ENCODE results near the gene PLEKHA7. TPM values are rescaled to one million over a fixed set of nuclear protein-coding genes. Genes with fewer than 3 reads are reported as not detected.
"Not testable (repeated sequence)": the region's sequence is repeated elsewhere in the genome, so short reads cannot be mapped to it uniquely, and the experiment has no call there.

The PLEKHA7 gene
- polyA plus RNA-seq, 4 donors = 28.1 to 69.3 (median 57.5) TPM

DNA sequence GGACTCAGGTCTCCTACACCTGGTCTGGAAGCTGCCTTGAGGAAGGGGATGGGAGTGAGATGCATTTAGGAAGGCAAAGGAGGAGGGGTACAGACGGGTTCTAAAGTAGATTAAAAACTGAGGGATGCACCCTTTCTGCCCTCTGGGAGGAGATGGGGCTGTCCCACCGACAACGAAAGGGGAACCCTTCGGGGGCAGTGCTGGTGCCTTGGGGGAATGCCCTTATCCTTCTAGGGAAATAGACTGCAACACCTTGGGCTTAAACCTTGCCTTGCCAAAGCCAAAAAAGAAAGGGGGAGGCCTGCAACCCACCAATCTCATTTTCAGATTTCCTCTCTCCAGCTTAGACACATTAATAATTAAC is 89.8 kb downstream of the PLEKHA7 start:
- Histone ChIP-seq H3K4me1 (ENCODE audit: control insufficient read depth in 3 of 3, insufficient read depth in 2 of 3, low read depth in 1 of 3, low read length in 2 of 3) (peaks cover 6 to 64% (median 12%) of the 10 kb centered on the region in 3 donors), H3K4me3 (ENCODE audit: low read depth in 1 of 3, low read length in 3 of 3) (peak overlapping the region in 2 of 3 donors; percentile 26 to 33), H3K27ac (ENCODE audit: low read depth in 1 of 3, low read length in 2 of 3) (peak overlapping the region; percentile 91 to 99 (median 98)), H3K36me3 (ENCODE audit: control insufficient read depth in 3 of 3, insufficient read depth in 2 of 3, low read depth in 1 of 3, low read length in 3 of 3) (peaks cover 0 to 11% (median 0%) of the 10 kb centered on the region in 3 donors), H3K27me3 (ENCODE audit: control insufficient read depth in 3 of 3, insufficient read depth in 3 of 3, low read length in 3 of 3) (peaks cover 0 to 4% (median 4%) of the 10 kb centered on the region in 3 donors), H3K9me3 (ENCODE audit: control insufficient read depth in 2 of 2, insufficient read depth in 1 of 2, low read depth in 1 of 2, low read length in 1 of 2) (no peaks in the 10 kb centered on the region)
- WGBS, 3 donors = 5 to 26% (median 14%) methylated on average over 4 of the region's 4 CpGs
- no peak for DNase-seq
- no peak for FAIRE-seq

DNA sequence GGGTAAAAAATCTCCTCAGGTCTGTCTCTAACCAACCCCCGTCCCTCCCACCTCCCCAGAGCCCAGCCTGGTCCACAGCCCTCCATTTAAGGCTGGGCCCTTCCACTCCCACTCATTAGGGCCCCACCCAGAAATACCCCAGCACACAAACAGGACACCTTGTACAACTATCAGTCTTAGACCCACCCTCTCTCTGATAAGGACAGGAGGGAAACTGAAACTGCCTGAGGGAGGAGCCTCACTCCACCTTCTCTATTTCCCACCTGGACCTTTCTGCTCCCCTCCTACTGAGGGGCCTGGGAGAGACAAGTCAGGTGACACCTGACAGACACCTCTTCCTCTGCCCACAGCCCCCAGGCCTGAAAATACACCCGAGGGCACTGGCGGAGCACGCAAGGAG is 90.2 kb downstream of the PLEKHA7 start:
- DNase-seq = peak; percentile 93 to 98
- no peaks in the 10 kb centered on the region for H3K9me3 ChIP-seq (ENCODE audit: control insufficient read depth in 2 of 2, insufficient read depth in 1 of 2, low read depth in 1 of 2, low read length in 1 of 2)
- H3K4me3 ChIP-seq (ENCODE audit: low read depth in 1 of 3, low read length in 3 of 3) = peak overlapping the region in 2 of 3 donors; percentile 26 to 33
- H3K4me1 ChIP-seq (ENCODE audit: control insufficient read depth in 3 of 3, insufficient read depth in 2 of 3, low read depth in 1 of 3, low read length in 2 of 3) = peaks cover 6 to 64% (median 12%) of the 10 kb centered on the region in 3 donors
- H3K36me3 ChIP-seq (ENCODE audit: control insufficient read depth in 3 of 3, insufficient read depth in 2 of 3, low read depth in 1 of 3, low read length in 3 of 3) = peaks cover 0 to 11% (median 0%) of the 10 kb centered on the region in 3 donors
- H3K27me3 ChIP-seq (ENCODE audit: control insufficient read depth in 3 of 3, insufficient read depth in 3 of 3, low read length in 3 of 3) = peaks cover 0 to 4% (median 4%) of the 10 kb centered on the region in 3 donors
- no peak for FAIRE-seq
- WGBS, 3 donors = 3 to 53% (median 36%) methylated on average over 4 of the region's 4 CpGs
- H3K27ac ChIP-seq (ENCODE audit: low read depth in 1 of 3, low read length in 2 of 3) = peak overlapping the region; percentile 91 to 99 (median 98)

DNA sequence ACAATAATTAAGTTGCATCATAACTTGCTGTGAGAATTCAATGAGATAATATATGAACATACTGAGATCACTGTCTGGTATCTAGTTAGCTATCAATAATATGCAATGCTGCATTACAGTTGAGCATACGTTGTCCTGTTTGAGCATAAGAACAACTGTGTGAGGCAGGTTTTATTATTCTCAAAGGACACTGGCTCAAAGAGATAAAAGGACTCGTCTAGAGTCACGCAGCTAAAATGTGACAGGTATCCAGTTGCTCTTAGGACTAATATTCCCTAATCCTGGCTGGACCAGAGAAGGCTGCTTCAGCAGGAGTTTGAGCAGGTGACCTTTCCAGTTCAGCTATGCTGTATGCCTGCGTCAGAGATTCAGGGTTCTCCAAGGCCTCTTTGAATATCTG is 92.5 kb downstream of the PLEKHA7 start:
- DNase-seq (peak in 1 of 2 donors; percentile 58), FAIRE-seq (no peak)
- Histone ChIP-seq H3K9me3 (ENCODE audit: control insufficient read depth in 2 of 2, insufficient read depth in 1 of 2, low read depth in 1 of 2, low read length in 1 of 2) (no peaks in the 10 kb centered on the region), H3K4me3 (ENCODE audit: low read depth in 1 of 3, low read length in 3 of 3) (no peak overlapping the region), H3K27ac (ENCODE audit: low read depth in 1 of 3, low read length in 2 of 3) (peak overlapping the region; percentile 36 to 99 (median 91)), H3K27me3 (ENCODE audit: control insufficient read depth in 3 of 3, insufficient read depth in 3 of 3, low read length in 3 of 3) (peaks cover 0 to 4% (median 4%) of the 10 kb centered on the region in 3 donors), H3K4me1 (ENCODE audit: control insufficient read depth in 3 of 3, insufficient read depth in 2 of 3, low read depth in 1 of 3, low read length in 2 of 3) (peaks cover 8 to 73% (median 12%) of the 10 kb centered on the region in 3 donors), H3K36me3 (ENCODE audit: control insufficient read depth in 3 of 3, insufficient read depth in 2 of 3, low read depth in 1 of 3, low read length in 3 of 3) (peaks cover 0 to 11% (median 0%) of the 10 kb centered on the region in 3 donors)
- 24 to 61% (median 38%) methylated on average over 4 of the region's 4 CpGs for WGBS, 3 donors

DNA sequence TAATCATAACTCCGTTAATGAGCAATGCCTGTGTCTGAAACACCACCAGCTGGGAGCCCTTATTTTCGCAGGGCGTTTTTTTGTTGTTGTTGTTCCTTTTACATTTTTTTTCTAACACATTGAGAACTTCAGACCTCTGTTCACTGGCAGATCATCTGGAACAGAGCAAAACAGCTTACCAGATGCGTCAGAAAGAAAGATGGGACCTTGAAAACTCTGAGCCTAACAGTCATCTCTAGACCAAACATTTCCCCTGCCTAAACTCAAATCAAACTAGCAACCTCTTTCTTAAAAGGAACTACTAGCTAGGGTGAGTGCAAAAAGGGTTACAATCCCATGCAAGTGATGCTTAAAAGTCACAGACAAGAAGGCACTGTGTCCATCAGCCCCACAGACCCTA is 93.2 kb downstream of the PLEKHA7 start:
- Histone ChIP-seq H3K27me3 (ENCODE audit: control insufficient read depth in 3 of 3, insufficient read depth in 3 of 3, low read length in 3 of 3) (peaks cover 0 to 2% (median 0%) of the 10 kb centered on the region in 3 donors), H3K4me3 (ENCODE audit: low read depth in 1 of 3, low read length in 3 of 3) (no peak overlapping the region), H3K9me3 (ENCODE audit: control insufficient read depth in 2 of 2, insufficient read depth in 1 of 2, low read depth in 1 of 2, low read length in 1 of 2) (no peaks in the 10 kb centered on the region), H3K36me3 (ENCODE audit: control insufficient read depth in 3 of 3, insufficient read depth in 2 of 3, low read depth in 1 of 3, low read length in 3 of 3) (peaks cover 0 to 11% (median 0%) of the 10 kb centered on the region in 3 donors), H3K4me1 (ENCODE audit: control insufficient read depth in 3 of 3, insufficient read depth in 2 of 3, low read depth in 1 of 3, low read length in 2 of 3) (peaks cover 8 to 66% (median 10%) of the 10 kb centered on the region in 3 donors), H3K27ac (ENCODE audit: low read depth in 1 of 3, low read length in 2 of 3) (peak overlapping the region in 2 of 3 donors; percentile 24 to 31)
- DNase-seq (no peak), FAIRE-seq (no peak)
- WGBS, 3 donors = 32 to 57% (median 55%) methylated on average over 4 of the region's 4 CpGs

DNA sequence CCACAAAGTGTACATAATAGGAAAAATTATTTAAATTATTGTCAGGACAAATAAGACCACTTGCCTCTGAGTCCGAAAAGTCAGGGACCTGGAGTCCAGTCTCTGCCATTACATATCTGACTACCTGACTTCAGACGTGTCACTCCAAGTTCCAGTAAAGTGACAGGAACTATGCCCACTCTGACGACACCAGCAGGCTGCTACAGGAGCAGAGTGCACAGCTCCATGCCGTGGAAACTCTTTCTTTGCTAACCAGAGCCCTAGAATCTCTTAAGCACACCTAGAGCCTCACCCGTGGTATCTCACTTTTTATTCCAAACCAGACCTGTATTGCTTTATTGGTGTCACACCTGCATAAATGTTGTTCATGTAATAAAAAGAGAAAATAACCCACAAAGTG is 93.7 kb downstream of the PLEKHA7 start:
- H3K4me1 ChIP-seq (ENCODE audit: control insufficient read depth in 3 of 3, insufficient read depth in 2 of 3, low read depth in 1 of 3, low read length in 2 of 3) = peaks cover 8 to 63% (median 10%) of the 10 kb centered on the region in 3 donors
- FAIRE-seq (no peak), DNase-seq (peak; percentile 46 to 70)

DNA sequence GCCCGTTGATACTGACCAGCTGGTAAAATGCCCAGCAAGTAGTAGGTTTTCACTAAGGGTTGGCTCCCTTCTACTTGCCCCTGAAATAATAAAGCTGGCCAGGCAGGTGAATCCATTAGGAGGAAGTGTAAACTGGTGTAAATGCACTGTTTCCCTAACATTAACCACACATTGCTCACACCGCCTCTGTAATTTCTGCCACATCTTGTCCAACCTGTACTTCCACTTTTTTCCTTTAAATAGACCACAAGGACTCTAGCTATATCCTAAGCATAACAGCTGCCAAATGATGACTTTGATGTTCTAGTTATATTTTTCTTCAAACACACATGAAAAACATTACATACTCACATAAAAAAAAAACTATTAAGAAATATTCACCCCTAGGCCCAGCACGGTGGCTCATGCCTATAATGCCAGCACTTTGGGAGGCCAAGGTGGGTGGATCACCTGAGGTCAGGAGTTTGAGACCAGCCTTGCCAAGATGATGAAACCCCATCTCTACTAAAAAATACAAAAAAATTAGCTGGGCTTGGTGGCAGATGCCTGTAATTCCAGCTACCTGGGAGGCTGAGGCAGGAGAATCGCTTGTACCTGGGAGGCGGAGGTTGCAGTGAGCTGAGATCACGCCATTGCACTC is 95.6 kb downstream of the PLEKHA7 start:
- Histone ChIP-seq H3K36me3 (ENCODE audit: control insufficient read depth in 3 of 3, insufficient read depth in 2 of 3, low read depth in 1 of 3, low read length in 3 of 3) (peaks cover 0 to 14% (median 0%) of the 10 kb centered on the region in 3 donors), H3K4me1 (ENCODE audit: control insufficient read depth in 3 of 3, insufficient read depth in 2 of 3, low read depth in 1 of 3, low read length in 2 of 3) (peaks cover 8 to 48% (median 10%) of the 10 kb centered on the region in 3 donors), H3K27ac (ENCODE audit: low read depth in 1 of 3, low read length in 2 of 3) (peak overlapping the region; percentile 34 to 73 (median 65))
- DNase-seq = peak; percentile 56 to 75
- H3K9me3 ChIP-seq (ENCODE audit: control insufficient read depth in 2 of 2, insufficient read depth in 1 of 2, low read depth in 1 of 2, low read length in 1 of 2); H3K27me3 ChIP-seq (ENCODE audit: control insufficient read depth in 3 of 3, insufficient read depth in 3 of 3, low read length in 3 of 3); FAIRE-seq; H3K4me3 ChIP-seq (ENCODE audit: low read depth in 1 of 3, low read length in 3 of 3): not testable (repeated sequence)
- 53 to 72% (median 62%) methylated on average over 6 of the region's 6 CpGs for WGBS, 3 donors

More for the DNA sequence above, 93.7 kb downstream of the PLEKHA7 start:
- H3K4me3 ChIP-seq (ENCODE audit: low read depth in 1 of 3, low read length in 3 of 3) = no peak overlapping the region
- peaks cover 0 to 11% (median 0%) of the 10 kb centered on the region in 3 donors for H3K36me3 ChIP-seq (ENCODE audit: control insufficient read depth in 3 of 3, insufficient read depth in 2 of 3, low read depth in 1 of 3, low read length in 3 of 3)
- peak overlapping the region in 1 of 3 donors; percentile 31 for H3K27ac ChIP-seq (ENCODE audit: low read depth in 1 of 3, low read length in 2 of 3)
- H3K9me3 ChIP-seq (ENCODE audit: control insufficient read depth in 2 of 2, insufficient read depth in 1 of 2, low read depth in 1 of 2, low read length in 1 of 2) = no peaks in the 10 kb centered on the region
- WGBS, 3 donors = 28 to 63% (median 31%) methylated on average over 5 of the region's 5 CpGs
- no peaks in the 10 kb centered on the region for H3K27me3 ChIP-seq (ENCODE audit: control insufficient read depth in 3 of 3, insufficient read depth in 3 of 3, low read length in 3 of 3)

DNA sequence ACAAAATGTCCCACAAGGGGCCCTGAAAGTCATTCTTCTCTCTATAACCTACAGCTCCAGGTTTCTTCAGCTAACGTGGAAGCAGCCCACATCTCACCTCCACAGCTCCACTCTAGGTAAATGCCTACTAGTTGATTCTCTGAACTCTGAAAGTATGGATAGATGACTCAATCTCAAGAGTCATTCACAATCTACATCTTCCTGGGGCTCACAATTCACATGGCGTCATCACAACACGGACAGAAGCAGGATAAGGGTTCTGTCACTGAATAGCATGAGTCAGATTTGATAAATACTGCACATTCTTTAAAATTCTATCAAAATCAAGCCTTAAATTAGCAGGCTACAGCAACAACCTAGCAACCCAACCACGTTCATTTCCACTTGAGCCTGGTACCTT is 96.3 kb downstream of the PLEKHA7 start:
- Histone ChIP-seq H3K27ac (ENCODE audit: low read depth in 1 of 3, low read length in 2 of 3) (peak overlapping the region; percentile 34 to 73 (median 65)), H3K4me3 (ENCODE audit: low read depth in 1 of 3, low read length in 3 of 3) (no peak overlapping the region), H3K9me3 (ENCODE audit: control insufficient read depth in 2 of 2, insufficient read depth in 1 of 2, low read depth in 1 of 2, low read length in 1 of 2) (no peaks in the 10 kb centered on the region), H3K27me3 (ENCODE audit: control insufficient read depth in 3 of 3, insufficient read depth in 3 of 3, low read length in 3 of 3) (no peaks in the 10 kb centered on the region), H3K4me1 (ENCODE audit: control insufficient read depth in 3 of 3, insufficient read depth in 2 of 3, low read depth in 1 of 3, low read length in 2 of 3) (peaks cover 5 to 47% (median 8%) of the 10 kb centered on the region in 3 donors), H3K36me3 (ENCODE audit: control insufficient read depth in 3 of 3, insufficient read depth in 2 of 3, low read depth in 1 of 3, low read length in 3 of 3) (peaks cover 0 to 16% (median 0%) of the 10 kb centered on the region in 3 donors)
- 64 to 75% (median 66%) methylated on average over 4 of the region's 4 CpGs for WGBS, 3 donors
- FAIRE-seq = no peak
- DNase-seq = peak in 1 of 2 donors; percentile 53

DNA sequence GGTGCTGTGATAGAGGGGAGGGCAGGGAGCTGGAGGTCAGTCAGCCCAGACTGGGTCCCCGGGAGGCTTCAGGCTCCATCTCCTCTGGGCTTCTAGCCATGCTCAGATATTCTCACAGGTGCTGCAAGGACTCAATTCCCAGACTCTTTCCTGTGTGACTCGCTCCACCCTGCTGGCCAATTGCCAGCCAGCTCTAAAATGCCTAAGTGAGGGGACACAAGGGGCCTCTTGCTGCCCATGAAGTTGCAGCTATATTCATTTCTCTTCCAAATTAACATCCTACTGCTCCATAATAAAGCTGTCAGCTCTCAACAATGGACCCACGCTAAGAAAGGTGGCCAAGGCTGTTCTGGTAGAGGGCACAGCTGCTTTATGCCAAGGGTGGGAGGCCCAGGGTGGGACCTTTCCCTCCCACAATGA is 101.5 kb downstream of the PLEKHA7 start:
- FAIRE-seq (no peak), DNase-seq (peak in 1 of 2 donors; percentile 51)
- H3K36me3 ChIP-seq (ENCODE audit: control insufficient read depth in 3 of 3, insufficient read depth in 2 of 3, low read depth in 1 of 3, low read length in 3 of 3) = peaks cover 0 to 26% (median 0%) of the 10 kb centered on the region in 3 donors
- WGBS, 3 donors = 26 to 58% (median 37%) methylated on average over 3 of the region's 3 CpGs
- H3K9me3 ChIP-seq (ENCODE audit: control insufficient read depth in 2 of 2, insufficient read depth in 1 of 2, low read depth in 1 of 2, low read length in 1 of 2) = no peaks in the 10 kb centered on the region
- H3K4me1 ChIP-seq (ENCODE audit: control insufficient read depth in 3 of 3, insufficient read depth in 2 of 3, low read depth in 1 of 3, low read length in 2 of 3) = peaks cover 6 to 18% (median 14%) of the 10 kb centered on the region in 3 donors
- H3K27ac ChIP-seq (ENCODE audit: low read depth in 1 of 3, low read length in 2 of 3) = no peak overlapping the region
- no peak overlapping the region for H3K4me3 ChIP-seq (ENCODE audit: low read depth in 1 of 3, low read length in 3 of 3)
- no peaks in the 10 kb centered on the region for H3K27me3 ChIP-seq (ENCODE audit: control insufficient read depth in 3 of 3, insufficient read depth in 3 of 3, low read length in 3 of 3)
